SU-DHL-6 (cell line): ENCODE measurements around the gene SEMA6D.

Source experiments
- CTCF ChIP-seq: fragments of 200-600 bp; sonication (generic); IDR thresholded peaks from one replicate; pipeline ENCODE4 v1.5.1; 2017; ENCODE audit warnings: antibody characterized with exemption, mild to moderate bottlenecking, low read length, moderate library complexity; ENCODE audit not compliant: insufficient read depth, poor library complexity, severe bottlenecking
- EZH2phosphoT487 ChIP-seq: fragments of 200-600 bp; sonication (generic), shearing (Covaris generic); conservative IDR thresholded peaks from 2 replicates; pipeline ENCODE4 v1.6.1; 2018; ENCODE audit warnings: mild to moderate bottlenecking, antibody characterized with exemption, low read length, moderate library complexity, mixed read lengths

GRCh38 chr15:47750740-47751262, 33.5 kb downstream of the SEMA6D start:
- no peak for TF ChIP-seq CTCF
- TF ChIP-seq EZH2phosphoT487, result no peak
